GM06990 (cell line): Measurements from ENCODE around the gene CD2.
"Not testable (repeated sequence)": the region's sequence is repeated elsewhere in the genome, so short reads cannot be mapped to it uniquely, and the experiment has no call there.

ENCODE experiments used
- DNase-seq: peaks from one replicate; pipeline ENCODE4 v3.0.0-alpha.2; 2011; ENCODE audit not compliant: insufficient read length; ENCODE audit errors: extremely low read depth
- H3K27me3 ChIP-seq: replicated peaks from 2 replicates; pipeline ENCODE4 v1.6.0; 2011; ENCODE audit warnings: low read length; ENCODE audit not compliant: control insufficient read depth, insufficient read depth
- H3K36me3 ChIP-seq: 2 replicates; pipeline ENCODE4 v1.5.1; 2011; ENCODE audit warnings: low read length; ENCODE audit not compliant: control insufficient read depth, insufficient read depth
- H3K4me3 ChIP-seq: replicated peaks from 2 replicates; pipeline ENCODE4 v1.5.1; 2011; ENCODE audit warnings: low read depth, mild to moderate bottlenecking, control low read depth, low read length
- CTCF ChIP-seq: IDR thresholded peaks from 2 replicates; pipeline ENCODE4 v1.5.1; 2011; ENCODE audit warnings: low read length, control low read depth, mild to moderate bottlenecking, inconsistent platforms; ENCODE audit not compliant: insufficient read depth, poor library complexity, severe bottlenecking

CD2 gene

GRCh38 chr1:116748272-116748671, 6.0 kb upstream of the CD2 start:
- Histone ChIP-seq H3K27me3 (no peaks in the 10 kb centered on the region), H3K4me3 (no peak overlapping the region), H3K36me3 (no peaks in the 10 kb centered on the region)
- no peak for DNase-seq
- TF ChIP-seq CTCF = no peak

DNA sequence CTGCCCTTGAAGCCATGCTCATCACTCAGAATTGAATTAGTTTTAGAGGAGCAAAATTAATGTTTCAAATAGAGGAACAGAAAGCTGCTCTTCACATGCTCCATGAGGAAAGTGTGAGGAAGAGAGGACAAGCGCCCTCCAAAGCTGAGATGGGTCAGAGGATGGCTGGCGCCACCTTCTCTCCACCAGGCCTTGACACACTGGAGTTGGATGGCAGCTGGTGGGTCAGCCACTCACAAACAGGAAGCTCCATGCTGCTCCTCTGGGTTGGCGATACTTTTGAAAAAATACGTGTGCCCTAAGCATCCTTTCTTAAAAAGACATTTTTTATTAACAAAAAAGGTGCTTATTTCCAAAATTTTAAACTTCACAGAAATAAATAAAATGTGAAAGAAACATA, 3.1 kb upstream of the CD2 start:
- TF ChIP-seq CTCF = no peak
- DNase-seq = no peak
- Histone ChIP-seq H3K27me3 (no peaks in the 10 kb centered on the region), H3K4me3 (no peak overlapping the region), H3K36me3 (no peaks in the 10 kb centered on the region)

DNA sequence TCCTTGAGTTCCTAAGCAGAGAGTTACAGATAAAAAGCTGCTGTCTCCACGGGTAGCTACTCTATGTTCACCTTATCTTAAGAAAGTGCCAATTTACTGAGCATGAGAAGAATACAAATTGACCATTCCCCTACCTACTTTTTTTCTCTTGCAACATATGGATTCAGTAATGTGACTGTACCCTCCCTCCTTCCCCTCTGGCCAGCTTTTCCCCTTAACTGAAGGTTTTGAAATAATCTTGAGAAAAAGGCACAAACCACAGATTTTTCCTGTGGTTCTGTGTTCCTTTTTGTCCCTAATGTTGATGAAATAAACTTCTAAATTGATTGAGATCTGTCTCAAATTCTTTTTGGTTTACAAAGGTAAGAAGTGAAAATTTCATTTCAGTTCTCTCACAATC, 2.6 kb upstream of the CD2 start:
- no peaks in the 10 kb centered on the region for H3K36me3 ChIP-seq
- DNase-seq = no peak
- TF ChIP-seq CTCF = no peak
- no peak overlapping the region for H3K4me3 ChIP-seq
- H3K27me3 ChIP-seq = no peaks in the 10 kb centered on the region

GRCh38 chr1:116753312-116753711, 918 bp upstream of the CD2 start:
- DNase-seq = no peak
- H3K36me3 ChIP-seq = no peaks in the 10 kb centered on the region
- no peak for TF ChIP-seq CTCF
- H3K4me3 ChIP-seq = no peak overlapping the region
- H3K27me3 ChIP-seq = no peaks in the 10 kb centered on the region

DNA sequence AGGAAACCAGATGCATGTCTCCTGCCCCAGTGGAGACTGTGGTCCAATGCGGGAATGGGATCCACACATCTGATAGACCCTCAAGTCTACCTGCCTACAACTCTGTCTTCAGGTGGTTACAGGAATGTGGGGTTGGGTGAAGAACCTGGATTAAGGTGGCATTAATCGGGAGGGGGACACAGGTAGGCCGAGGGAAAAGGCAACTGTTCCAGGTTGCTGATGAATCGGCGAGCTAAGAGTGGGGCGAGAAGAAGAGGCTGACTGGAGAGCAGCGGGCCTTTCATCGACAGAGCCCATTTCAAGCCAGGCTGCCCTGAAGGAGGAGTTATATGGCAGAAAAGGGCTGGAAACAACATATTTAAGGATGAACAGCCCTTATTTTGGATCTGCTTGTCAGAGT, 836 bp downstream of the CD2 start:
- Histone ChIP-seq H3K27me3 (no peaks in the 10 kb centered on the region), H3K36me3 (no peaks in the 10 kb centered on the region), H3K4me3 (no peak overlapping the region)
- no peak for TF ChIP-seq CTCF
- DNase-seq = no peak

- TF ChIP-seq CTCF = no peak
- no peaks in the 10 kb centered on the region for H3K27me3 ChIP-seq
- H3K36me3 ChIP-seq = no peaks in the 10 kb centered on the region
- no peak overlapping the region for H3K4me3 ChIP-seq
- no peak for DNase-seq
Observed at GRCh38 chr1:116755681-116756080, 1.5 kb downstream of the CD2 start.

- not testable (repeated sequence) for H3K27me3 ChIP-seq, H3K4me3 ChIP-seq, DNase-seq, H3K36me3 ChIP-seq
Observed at GRCh38 chr1:116756092-116756491, 1.9 kb downstream of the CD2 start.

DNA sequence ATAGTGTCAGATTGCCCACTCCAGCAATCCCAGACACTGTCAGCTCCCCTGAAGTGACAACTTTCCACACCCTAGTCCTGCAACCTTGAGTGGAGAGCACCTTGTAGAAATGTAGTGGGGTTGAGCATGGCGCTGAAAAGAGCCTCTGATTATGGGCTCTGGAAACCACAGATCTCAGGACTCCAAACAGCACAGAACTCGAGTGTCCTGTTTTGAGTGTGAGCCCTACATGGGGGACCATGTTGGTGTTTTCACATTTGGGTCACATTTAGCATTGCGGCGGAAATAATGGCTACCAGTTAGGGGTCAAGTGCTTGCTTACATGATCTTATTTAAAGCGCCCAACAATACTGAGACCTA, 4.2 kb downstream of the CD2 start:
- H3K4me3 ChIP-seq, H3K36me3 ChIP-seq, H3K27me3 ChIP-seq, DNase-seq: not testable (repeated sequence)
